B cell (primary cell): ENCODE data around the gene CALML5. TPM values are rescaled to one million over a fixed set of nuclear protein-coding genes. Genes with fewer than 3 reads are reported as not detected.

Experiments used
- ATAC-seq: fragments of 200-7000 bp; cut with Tn5 transposase; one replicate; pipeline ENCODE4 v1.10.0; 2021; ENCODE audit warnings: low read depth, mild to moderate bottlenecking, moderate number of reproducible peaks, moderate library complexity
- CTCF ChIA-PET: fragments of 350-600 bp; sonication (Branson Sonifier 250); formaldehyde crosslinking; loops from one replicate; lab custom pipeline; 2021; ENCODE audit warnings: antibody characterized with exemption, inconsistent platforms; lab: Charles Lee
- POLR2A ChIA-PET: fragments of 350-600 bp; sonication (Branson Sonifier 250); formaldehyde crosslinking; loops from one replicate; lab custom pipeline; 2021; ENCODE audit warnings: antibody characterized with exemption; lab: Charles Lee
- DNase-seq: peaks from one replicate; pipeline ENCODE4 v3.0.0; 2013
- H2AFZ ChIP-seq: 2 replicates; pipeline ENCODE4 v1.6.1; 2012; ENCODE audit warnings: mild to moderate bottlenecking, low read depth, low read length; ENCODE audit not compliant: insufficient read depth, poor library complexity, severe bottlenecking
- H3K27ac ChIP-seq, 2 donors: 1 replicate in 1 of 2; 2 replicates in 1 of 2; pipeline ENCODE4 v1.5.1; 2012 to 2013; ENCODE audit warnings: low read length in 2 of 2, mild to moderate bottlenecking in 2 of 2, moderate library complexity in 1 of 2
- H3K27me3 ChIP-seq, 4 experiments: fragments of 200-600 bp in 1 of 4; sonication (generic) in 1 of 4; replicated peaks in 1 of 4; 1 replicate in 2 of 4; 2 replicates in 2 of 4; pipeline versions ENCODE4 v1.6.1 to v1.7.0; 2013 to 2016; ENCODE audit warnings: low read length in 3 of 4, mild to moderate bottlenecking in 2 of 4, mixed read lengths in 1 of 4, moderate library complexity in 1 of 4; ENCODE audit not compliant: insufficient read depth in 4 of 4, control insufficient read depth in 3 of 4; ENCODE audit errors: control extremely low read depth in 1 of 4
- H3K36me3 ChIP-seq, 2 experiments: replicated peaks in 1 of 2; 1 replicate in 1 of 2; 2 replicates in 1 of 2; pipeline versions ENCODE4 v1.6.1 to v1.7.1; 2013; ENCODE audit warnings: low read length in 1 of 2; ENCODE audit not compliant: insufficient read depth in 2 of 2, control insufficient read depth in 1 of 2; ENCODE audit errors: control extremely low read depth in 1 of 2, extremely low read depth in 1 of 2
- H3K4me1 ChIP-seq, 2 donors: fragments of 200-600 bp in 1 of 2; sonication (generic) in 1 of 2; 1 replicate in 1 of 2; 2 replicates in 1 of 2; pipeline versions ENCODE4 v1.5.1 to v1.6.1; 2013 to 2017; ENCODE audit warnings: low read length in 2 of 2; ENCODE audit not compliant: control insufficient read depth in 2 of 2, insufficient read depth in 2 of 2
- H3K4me2 ChIP-seq: replicated peaks from 2 replicates; pipeline ENCODE3; 2012; ENCODE audit warnings: mild to moderate bottlenecking, low read depth, low read length; ENCODE audit not compliant: poor library complexity, severe bottlenecking
- H3K4me3 ChIP-seq, 5 experiments: fragments of 200-600 bp in 1 of 5; sonication (generic) in 1 of 5; 1 replicate in 3 of 5; 2 replicates in 2 of 5; pipeline versions ENCODE4 v1.5.1 to v1.7.0; 2011 to 2016; ENCODE audit warnings: low read length in 4 of 5, mild to moderate bottlenecking in 4 of 5, low read depth in 2 of 5, control low read depth in 1 of 5, moderate library complexity in 1 of 5; ENCODE audit not compliant: insufficient read depth in 1 of 5; ENCODE audit errors: control extremely low read depth in 1 of 5, extremely low read depth in 1 of 5
- H3K79me2 ChIP-seq: fragments of 200-600 bp; sonication (generic); one replicate; pipeline ENCODE4 v1.6.0; 2016; ENCODE audit warnings: low read length; ENCODE audit not compliant: control insufficient read depth, insufficient read depth
- H3K9ac ChIP-seq: fragments of 200-600 bp; sonication (generic); 2 replicates; pipeline ENCODE4 v1.6.1; 2017; ENCODE audit warnings: mild to moderate bottlenecking, low read length, moderate library complexity
- H3K9me3 ChIP-seq, 3 donors: one replicate each; pipeline versions ENCODE4 v1.6.1 to v1.7.1; 2013; ENCODE audit warnings: low read length in 2 of 3; ENCODE audit not compliant: control insufficient read depth in 2 of 3, insufficient read depth in 1 of 3; ENCODE audit errors: control extremely low read depth in 1 of 3
- H4K20me1 ChIP-seq: 2 replicates; pipeline ENCODE4 v1.6.0; 2012; ENCODE audit warnings: mild to moderate bottlenecking, low read length; ENCODE audit not compliant: insufficient read depth, control insufficient read depth, poor library complexity, severe bottlenecking
- H3K27ac Mint-ChIP-seq: one replicate; pipeline ENCODE4 v1.8.0; 2021; ENCODE audit warnings: mixed read lengths
- H3K27me3 Mint-ChIP-seq: one replicate; pipeline ENCODE4 v1.8.0; 2021; ENCODE audit warnings: mixed read lengths
- H3K4me1 Mint-ChIP-seq: one replicate; pipeline ENCODE4 v1.8.0; 2021; ENCODE audit warnings: mixed read lengths
- H3K4me3 Mint-ChIP-seq: one replicate; pipeline ENCODE4 v1.8.0; 2021; ENCODE audit warnings: mixed read lengths
- H3K9me3 Mint-ChIP-seq: one replicate; pipeline ENCODE4 v1.8.0; 2022; ENCODE audit warnings: mixed read lengths; ENCODE audit not compliant: insufficient read depth
- CTCF ChIP-seq: fragments of 200-600 bp; IDR thresholded peaks from one replicate; pipeline ENCODE4 v1.8.0; 2022; ENCODE audit warnings: antibody characterized with exemption, mild to moderate bottlenecking
- EZH2 ChIP-seq: IDR thresholded peaks from 2 replicates; pipeline ENCODE4 v1.6.1; 2012; ENCODE audit warnings: borderline replicate concordance, low read depth, mild to moderate bottlenecking, moderate library complexity, low read length; ENCODE audit not compliant: insufficient read depth, poor library complexity, severe bottlenecking
- WGBS: methylation state at CpG from one replicate; pipeline ENCODE4 v1.1.5; 2013; ENCODE audit warnings: missing lambda C conversion rate; ENCODE audit not compliant: insufficient coverage; 5-methylcytosine and 5-hydroxymethylcytosine counted together
- intact Hi-C: fragments of 100-400 bp; cut with micrococcal nuclease; formaldehyde crosslinking; loops from one replicate; pipeline ENCODE4 v1.10.0; 2022
- polyA plus RNA-seq: library from polyadenylated mRNA; depleted of rRNA; stranded (reverse); fragments of >200 nt; gene quantifications from 2 replicates; pipeline ENCODE4 v1.2.3, GENCODE V29; 2012
- total RNA-seq, 2 donors: library from RNA; stranded (reverse); fragments of 120-200 nt in 1 of 2; gene quantifications; 1 replicate in 1 of 2; 2 replicates in 1 of 2; pipeline versions ENCODE4 v1.2.3 to v1.2.4, GENCODE V29; 2013 to 2022

Gene CALML5
- total and polyA plus RNA-seq, 2 donors (not counting 1 experiment from before 2014, with no cell fraction given) = not detected

- TF ChIP-seq CTCF (no peak), EZH2 (no peak)
- Histone ChIP-seq H3K27me3 (peaks cover 0 to 5% (median 0%) of the 10 kb centered on the region in 4 experiments), H3K4me2 (no peak overlapping the region), H3K79me2 (no peaks in the 10 kb centered on the region), H4K20me1 (no peaks in the 10 kb centered on the region), H3K9me3 (peaks cover 0 to 3% (median 0%) of the 10 kb centered on the region in 3 donors), H3K9ac (no peak overlapping the region), H2AFZ (no peak overlapping the region), H3K36me3 (no peaks in the 10 kb centered on the region), H3K27ac (no peak overlapping the region), H3K4me3 (no peak overlapping the region), H3K4me1 (peaks cover 0 to 5% of the 10 kb centered on the region in 2 donors)
- WGBS = 95% methylated on average over 9 of the region's 13 CpGs
- ChIA-PET POLR2A (no interaction called here), CTCF (no interaction called here)
- ATAC-seq (no peak), DNase-seq (no peak)
- Mint-ChIP-seq H3K27me3 (peaks cover 6% of the 10 kb centered on the region), H3K9me3 (no peaks in the 10 kb centered on the region), H3K4me3 (no peak overlapping the region), H3K27ac (no peak overlapping the region), H3K4me1 (peaks cover 6% of the 10 kb centered on the region)
- intact Hi-C loops = no loop called here
Observed at GRCh38 chr10:5485948-5486852, 13.2 kb downstream of the CALML5 start.

- CTCF ChIA-PET = no interaction called here
Observed at GRCh38 chr10:5485290-5485689, 14.1 kb downstream of the CALML5 start.

More at GRCh38 chr10:5485290-5485689, 14.1 kb downstream of the CALML5 start:
- Histone ChIP-seq H3K4me3 (no peak overlapping the region), H3K27me3 (peaks cover 0 to 5% (median 0%) of the 10 kb centered on the region in 4 experiments), H3K9me3 (peaks cover 0 to 6% (median 0%) of the 10 kb centered on the region in 3 donors), H3K4me1 (no peaks in the 10 kb centered on the region), H3K4me2 (no peak overlapping the region), H3K79me2 (no peaks in the 10 kb centered on the region), H2AFZ (no peak overlapping the region), H3K36me3 (no peaks in the 10 kb centered on the region), H3K27ac (no peak overlapping the region), H3K9ac (no peak overlapping the region), H4K20me1 (no peaks in the 10 kb centered on the region)
- H3K9me3 Mint-ChIP-seq = no peaks in the 10 kb centered on the region
- intact Hi-C loops = no loop called here
- DNase-seq (no peak), ATAC-seq (no peak)
- no peaks in the 10 kb centered on the region for H3K4me1 Mint-ChIP-seq
- H3K27me3 Mint-ChIP-seq = peaks cover 6% of the 10 kb centered on the region
- TF ChIP-seq CTCF (no peak), EZH2 (no peak)
- no peak overlapping the region for H3K27ac Mint-ChIP-seq
- POLR2A ChIA-PET = no interaction called here
- 88% methylated on average over 13 of the region's 14 CpGs for whole genome bisulfite sequencing
- H3K4me3 Mint-ChIP-seq = no peak overlapping the region
